GM06990 (cell line): ENCODE results near the gene CTSO.

Source experiments
- DNase-seq: peaks from one replicate; pipeline ENCODE4 v3.0.0-alpha.2; 2011; ENCODE audit not compliant: insufficient read length; ENCODE audit errors: extremely low read depth
- H3K27me3 ChIP-seq: replicated peaks from 2 replicates; pipeline ENCODE4 v1.6.0; 2011; ENCODE audit warnings: low read length; ENCODE audit not compliant: control insufficient read depth, insufficient read depth
- H3K36me3 ChIP-seq: 2 replicates; pipeline ENCODE4 v1.5.1; 2011; ENCODE audit warnings: low read length; ENCODE audit not compliant: control insufficient read depth, insufficient read depth
- H3K4me3 ChIP-seq: replicated peaks from 2 replicates; pipeline ENCODE4 v1.5.1; 2011; ENCODE audit warnings: low read depth, mild to moderate bottlenecking, control low read depth, low read length
- TF ChIP-seq, protein P1 (sequence below): IDR thresholded peaks from 2 replicates; pipeline ENCODE4 v1.5.1; 2011; ENCODE audit warnings: low read length, control low read depth, mild to moderate bottlenecking, inconsistent platforms; ENCODE audit not compliant: insufficient read depth, poor library complexity, severe bottlenecking

The CTSO gene

GRCh38 chr4:155929833-155930232 is 23.8 kb downstream of the CTSO start:
- no peak overlapping the region for H3K4me3 ChIP-seq
- H3K36me3 ChIP-seq, result no peaks in the 10 kb centered on the region
- H3K27me3 ChIP-seq, result no peaks in the 10 kb centered on the region
- TF ChIP-seq, protein P1, sequence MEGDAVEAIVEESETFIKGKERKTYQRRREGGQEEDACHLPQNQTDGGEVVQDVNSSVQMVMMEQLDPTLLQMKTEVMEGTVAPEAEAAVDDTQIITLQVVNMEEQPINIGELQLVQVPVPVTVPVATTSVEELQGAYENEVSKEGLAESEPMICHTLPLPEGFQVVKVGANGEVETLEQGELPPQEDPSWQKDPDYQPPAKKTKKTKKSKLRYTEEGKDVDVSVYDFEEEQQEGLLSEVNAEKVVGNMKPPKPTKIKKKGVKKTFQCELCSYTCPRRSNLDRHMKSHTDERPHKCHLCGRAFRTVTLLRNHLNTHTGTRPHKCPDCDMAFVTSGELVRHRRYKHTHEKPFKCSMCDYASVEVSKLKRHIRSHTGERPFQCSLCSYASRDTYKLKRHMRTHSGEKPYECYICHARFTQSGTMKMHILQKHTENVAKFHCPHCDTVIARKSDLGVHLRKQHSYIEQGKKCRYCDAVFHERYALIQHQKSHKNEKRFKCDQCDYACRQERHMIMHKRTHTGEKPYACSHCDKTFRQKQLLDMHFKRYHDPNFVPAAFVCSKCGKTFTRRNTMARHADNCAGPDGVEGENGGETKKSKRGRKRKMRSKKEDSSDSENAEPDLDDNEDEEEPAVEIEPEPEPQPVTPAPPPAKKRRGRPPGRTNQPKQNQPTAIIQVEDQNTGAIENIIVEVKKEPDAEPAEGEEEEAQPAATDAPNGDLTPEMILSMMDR, result no peak
- no peak for DNase-seq

GRCh38 chr4:155924637-155925036 is 29.0 kb downstream of the CTSO start:
- TF ChIP-seq, protein P1, result no peak
- DNase-seq, result no peak
- Histone ChIP-seq H3K36me3 (no peaks in the 10 kb centered on the region), H3K27me3 (no peaks in the 10 kb centered on the region), H3K4me3 (no peak overlapping the region)

DNA sequence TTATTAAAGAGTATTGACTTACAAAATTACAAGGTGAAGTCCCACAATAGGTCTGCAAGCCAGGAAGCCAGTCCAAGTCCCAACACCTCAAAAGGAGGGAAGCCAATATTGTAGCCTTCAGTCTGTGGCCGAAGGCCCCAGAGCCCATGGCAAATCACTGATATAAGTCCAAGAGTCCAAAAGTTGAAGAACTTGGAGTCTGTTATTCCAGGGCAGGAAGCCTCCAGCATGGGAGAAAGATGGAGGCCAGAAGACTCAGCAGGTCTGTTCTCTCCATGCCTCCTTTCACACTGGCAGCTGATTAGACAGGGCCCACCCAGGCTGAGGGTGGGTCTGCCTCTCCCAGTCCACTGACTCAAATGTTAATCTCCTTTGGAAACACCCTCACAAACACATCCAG is 32.1 kb downstream of the CTSO start:
- TF ChIP-seq, protein P1, result no peak
- no peaks in the 10 kb centered on the region for H3K36me3 ChIP-seq
- DNase-seq, result no peak
- no peaks in the 10 kb centered on the region for H3K27me3 ChIP-seq
- H3K4me3 ChIP-seq, result no peak overlapping the region

- H3K4me3 ChIP-seq, result no peak overlapping the region
- TF ChIP-seq, protein P1, result no peak
- H3K27me3 ChIP-seq, result no peaks in the 10 kb centered on the region
- no peak for DNase-seq
- H3K36me3 ChIP-seq, result no peaks in the 10 kb centered on the region
Observed at GRCh38 chr4:155914782-155915181, 38.9 kb downstream of the CTSO start.

DNA sequence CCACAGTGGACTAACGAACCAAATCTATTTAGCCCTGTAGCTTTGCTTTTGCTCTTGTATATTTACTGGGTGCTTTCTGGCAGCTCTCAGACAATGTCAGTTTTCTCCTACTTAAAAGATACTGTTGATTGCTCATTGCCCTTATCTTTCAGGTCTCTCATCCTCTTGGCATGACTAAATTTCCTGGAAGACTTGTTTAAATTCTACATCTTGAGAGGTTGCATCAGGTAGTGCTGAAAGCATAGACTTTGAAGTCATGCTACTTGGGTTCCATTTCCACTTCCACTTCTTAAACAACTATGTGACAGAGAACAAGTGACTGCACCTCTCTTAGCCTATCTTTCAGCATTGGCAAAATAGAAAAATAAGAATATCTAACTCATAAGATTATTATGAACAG is 41.8 kb downstream of the CTSO start:
- Histone ChIP-seq H3K4me3 (no peak overlapping the region), H3K27me3 (no peaks in the 10 kb centered on the region), H3K36me3 (no peaks in the 10 kb centered on the region)
- TF ChIP-seq, protein P1, result no peak
- DNase-seq, result no peak

- no peak for DNase-seq
- H3K36me3 ChIP-seq, result no peaks in the 10 kb centered on the region
- TF ChIP-seq, protein P1, result no peak
- H3K27me3 ChIP-seq, result no peaks in the 10 kb centered on the region
- no peak overlapping the region for H3K4me3 ChIP-seq
Observed at GRCh38 chr4:155909615-155910226, 43.9 kb downstream of the CTSO start.
